Endothelial cell (in vitro differentiated cells): ENCODE results near the gene LRRTM1. TPM values are rescaled to one million over a fixed set of nuclear protein-coding genes. Genes with fewer than 3 reads are reported as not detected.

Source experiments
- DNase-seq: peaks from one replicate; pipeline ENCODE4 v3.0.0; 2021; ENCODE audit warnings: low spot score
- H3K27ac Mint-ChIP-seq: one replicate; pipeline ENCODE4 v1.8.0; 2021; ENCODE audit warnings: mixed read lengths, inconsistent platforms; ENCODE audit not compliant: unreplicated experiment
- H3K27me3 Mint-ChIP-seq: one replicate; pipeline ENCODE4 v1.8.0; 2021; ENCODE audit warnings: mild to moderate bottlenecking, moderate library complexity, mixed read lengths, inconsistent platforms; ENCODE audit not compliant: unreplicated experiment
- H3K36me3 Mint-ChIP-seq: one replicate; pipeline ENCODE4 v1.8.0; 2021; ENCODE audit warnings: mild to moderate bottlenecking, low read depth, mixed read lengths, inconsistent platforms; ENCODE audit not compliant: unreplicated experiment
- H3K4me1 Mint-ChIP-seq: one replicate; pipeline ENCODE4 v1.8.0; 2021; ENCODE audit warnings: mild to moderate bottlenecking, mixed read lengths, inconsistent platforms; ENCODE audit not compliant: unreplicated experiment
- H3K4me3 Mint-ChIP-seq: one replicate; pipeline ENCODE4 v1.8.0; 2021; ENCODE audit warnings: mild to moderate bottlenecking, mixed read lengths, inconsistent platforms; ENCODE audit not compliant: unreplicated experiment
- H3K9me3 Mint-ChIP-seq: one replicate; pipeline ENCODE4 v1.8.0; 2021; ENCODE audit warnings: mixed read lengths, inconsistent platforms; ENCODE audit not compliant: unreplicated experiment
- CTCF ChIP-seq: fragments of 200-600 bp; sonication (generic); IDR thresholded peaks from one replicate; pipeline ENCODE4 v1.5.0; 2021; ENCODE audit warnings: antibody characterized with exemption; ENCODE audit not compliant: unreplicated experiment
- total RNA-seq: library from RNA; stranded (reverse); fragmentation: NEBNext Ultra II Directional; extraction: Animal tissue kit (Norgen Biotek cat#: 25700); gene quantifications from one replicate; pipeline ENCODE4 v1.2.1, GENCODE V29; 2021; ENCODE audit not compliant: unreplicated experiment

LRRTM1 gene
- total RNA-seq, 1 donor from 2014 or later: not detected

DNA sequence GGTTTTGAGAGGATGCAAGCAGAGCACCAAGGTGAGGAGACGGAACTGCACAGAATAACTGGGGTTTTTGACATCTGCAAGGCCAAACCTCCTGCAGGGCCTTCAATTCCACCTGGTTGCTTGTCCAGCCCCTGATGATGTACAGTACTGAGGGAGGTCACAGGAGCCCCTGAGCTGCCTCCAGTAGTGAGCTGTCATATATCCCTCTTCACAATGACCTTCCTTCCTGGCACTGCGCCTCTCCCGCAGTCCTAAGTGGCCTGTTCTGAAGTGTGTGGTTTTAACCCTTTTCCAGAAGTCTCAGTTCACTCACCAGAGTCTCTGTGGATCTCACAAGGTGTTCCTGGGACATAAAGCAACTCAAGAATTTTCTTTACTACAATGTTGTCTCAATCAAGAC is 45.3 kb downstream of the LRRTM1 start:
- no peaks in the 10 kb centered on the region for H3K36me3 Mint-ChIP-seq
- H3K4me1 Mint-ChIP-seq: peaks cover 3% of the 10 kb centered on the region
- H3K27ac Mint-ChIP-seq: no peak overlapping the region
- H3K4me3 Mint-ChIP-seq: no peak overlapping the region
- TF ChIP-seq CTCF: no peak
- no peaks in the 10 kb centered on the region for H3K9me3 Mint-ChIP-seq
- H3K27me3 Mint-ChIP-seq: no peaks in the 10 kb centered on the region
- DNase-seq: no peak

- Mint-ChIP-seq H3K27ac (no peak overlapping the region), H3K4me3 (no peak overlapping the region), H3K36me3 (no peaks in the 10 kb centered on the region), H3K4me1 (peaks cover 3% of the 10 kb centered on the region), H3K9me3 (no peaks in the 10 kb centered on the region), H3K27me3 (no peaks in the 10 kb centered on the region)
- no peak for DNase-seq
- no peak for TF ChIP-seq CTCF
These were observed 45.8 kb downstream of the LRRTM1 start for GRCh38 chr2:80258793-80259192.

- DNase-seq: no peak
- no peak overlapping the region for H3K27ac Mint-ChIP-seq
- H3K9me3 Mint-ChIP-seq: no peaks in the 10 kb centered on the region
- H3K27me3 Mint-ChIP-seq: no peaks in the 10 kb centered on the region
- H3K4me3 Mint-ChIP-seq: no peak overlapping the region
- no peak for TF ChIP-seq CTCF
- peaks cover 3% of the 10 kb centered on the region for H3K4me1 Mint-ChIP-seq
- no peaks in the 10 kb centered on the region for H3K36me3 Mint-ChIP-seq
These were observed 46.2 kb downstream of the LRRTM1 start for GRCh38 chr2:80258341-80258740.

DNA sequence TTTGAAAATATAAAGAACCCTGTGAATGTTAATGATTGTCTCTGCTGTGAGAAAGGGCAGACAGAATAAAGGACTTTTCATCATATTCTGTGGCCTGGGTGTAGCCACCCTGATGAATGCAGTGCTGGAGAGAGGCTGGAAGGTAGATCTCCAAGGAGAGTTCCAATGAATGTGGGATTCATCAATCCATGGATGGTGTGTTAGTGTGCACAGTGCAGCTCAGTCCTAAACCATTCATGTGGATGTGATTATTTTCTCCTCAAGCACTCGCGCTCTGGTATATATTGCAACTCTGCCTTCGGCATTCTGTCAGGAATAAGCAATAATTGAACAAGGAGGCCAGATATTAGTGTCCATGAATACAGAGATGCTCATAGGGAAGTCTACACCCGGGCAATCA is 47.1 kb downstream of the LRRTM1 start:
- no peaks in the 10 kb centered on the region for H3K36me3 Mint-ChIP-seq
- no peak for DNase-seq
- H3K27ac Mint-ChIP-seq: no peak overlapping the region
- no peaks in the 10 kb centered on the region for H3K9me3 Mint-ChIP-seq
- H3K4me1 Mint-ChIP-seq: peaks cover 3% of the 10 kb centered on the region
- no peaks in the 10 kb centered on the region for H3K27me3 Mint-ChIP-seq
- no peak overlapping the region for H3K4me3 Mint-ChIP-seq
- no peak for TF ChIP-seq CTCF

DNA sequence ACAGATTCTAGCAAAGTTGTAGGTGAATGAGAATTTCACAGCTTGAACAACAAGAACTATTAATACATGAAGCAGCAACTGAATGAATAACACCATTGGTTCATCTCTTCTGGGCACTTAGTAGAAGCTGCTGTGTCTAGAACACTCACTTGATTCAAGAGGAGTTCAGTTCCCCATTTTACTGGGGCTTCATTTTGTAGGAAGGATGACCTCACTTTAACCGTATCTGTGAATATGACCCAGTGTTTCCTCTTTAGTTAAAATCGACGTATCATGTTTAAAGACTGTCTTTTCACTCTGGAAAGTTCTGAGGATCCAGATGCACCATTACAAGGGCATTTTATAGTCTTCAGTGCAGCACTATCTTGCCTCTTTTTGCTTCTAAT is 47.8 kb downstream of the LRRTM1 start:
- no peaks in the 10 kb centered on the region for H3K27me3 Mint-ChIP-seq
- peaks cover 3% of the 10 kb centered on the region for H3K4me1 Mint-ChIP-seq

More for the DNA sequence above, 47.8 kb downstream of the LRRTM1 start:
- Mint-ChIP-seq H3K4me3 (no peak overlapping the region), H3K9me3 (no peaks in the 10 kb centered on the region), H3K27ac (no peak overlapping the region), H3K36me3 (no peaks in the 10 kb centered on the region)
- TF ChIP-seq CTCF: no peak
- DNase-seq: no peak
